ENCODE measurements around the gene SUN3. TPM values are rescaled to one million over a fixed set of nuclear protein-coding genes. Genes with fewer than 3 reads are reported as not detected.

Gene SUN3
- total RNA-seq, 1 experiment from 2014 or later, result not detected

- DNase-seq (ENCODE audit: low read depth), result peak; percentile 95
Measured at GRCh38 chr7:47979145-47979831, 49.6 kb downstream of the SUN3 start, which contains the start of gene HUS1. HUS1 (minus strand) TSS chr7:47979615; CDS start chr7:47979519, 96 bp downstream.

GRCh38 chr7:47978790-47979144 lies 50.1 kb downstream of the SUN3 start:
- DNase-seq (ENCODE audit: low read depth), result no peak

- DNase-seq (ENCODE audit: low read depth), result no peak
Measured at GRCh38 chr7:47973739-47974138, 55.2 kb downstream of the SUN3 start.

- DNase-seq (ENCODE audit: low read depth), result no peak
Measured at GRCh38 chr7:47970761-47971160, 58.1 kb downstream of the SUN3 start.

- DNase-seq (ENCODE audit: low read depth), result peak; percentile 62
Measured at GRCh38 chr7:47968847-47969774, 59.8 kb downstream of the SUN3 start.

GRCh38 chr7:47967708-47968107 lies 61.2 kb downstream of the SUN3 start:
- DNase-seq (ENCODE audit: low read depth), result no peak

- DNase-seq (ENCODE audit: low read depth), result no peak
Measured at GRCh38 chr7:47967123-47967522, 61.8 kb downstream of the SUN3 start.

GRCh38 chr7:47965456-47965855 lies 63.5 kb downstream of the SUN3 start:
- DNase-seq (ENCODE audit: low read depth), result no peak

GRCh38 chr7:47962262-47962661 lies 66.6 kb downstream of the SUN3 start:
- no peak for DNase-seq (ENCODE audit: low read depth)

- DNase-seq (ENCODE audit: low read depth), result no peak
Measured at GRCh38 chr7:47957156-47957555, 71.8 kb downstream of the SUN3 start.

GRCh38 chr7:47956220-47956619 lies 72.7 kb downstream of the SUN3 start:
- no peak for DNase-seq (ENCODE audit: low read depth)

- peak; percentile 88 for DNase-seq (ENCODE audit: low read depth)
Measured at GRCh38 chr7:47954231-47954911, 74.5 kb downstream of the SUN3 start.

- DNase-seq (ENCODE audit: low read depth), result no peak
Measured at GRCh38 chr7:47953822-47954221, 75.1 kb downstream of the SUN3 start.

- DNase-seq (ENCODE audit: low read depth), result no peak
Measured at GRCh38 chr7:47952224-47952623, 76.7 kb downstream of the SUN3 start.

GRCh38 chr7:47951374-47951773 lies 77.5 kb downstream of the SUN3 start:
- no peak for DNase-seq (ENCODE audit: low read depth)

- DNase-seq (ENCODE audit: low read depth), result no peak
Measured at GRCh38 chr7:47950714-47951113, 78.2 kb downstream of the SUN3 start.

GRCh38 chr7:47949703-47950102 lies 79.2 kb downstream of the SUN3 start:
- DNase-seq (ENCODE audit: low read depth), result no peak

- no peak for DNase-seq (ENCODE audit: low read depth)
Measured at GRCh38 chr7:47948141-47948790, 80.6 kb downstream of the SUN3 start, which contains the start of gene PKD1L1. PKD1L1 (minus strand) TSS chr7:47948466; CDS start chr7:47948440, 26 bp downstream.

- DNase-seq (ENCODE audit: low read depth), result no peak
Measured at GRCh38 chr7:47947355-47947749, 81.6 kb downstream of the SUN3 start.

- DNase-seq (ENCODE audit: low read depth), result no peak
Measured at GRCh38 chr7:47946581-47947354, 82.1 kb downstream of the SUN3 start.
